Superior temporal gyrus (tissue), 1 donor: Measurements from ENCODE around the gene ICAM2.
"Not testable (repeated sequence)": the region's sequence is repeated elsewhere in the genome, so short reads cannot be mapped to it uniquely, and the experiment has no call there.

Experiments
- DNase-seq: peaks from one replicate; pipeline ENCODE4 v3.0.0-alpha.2; 2016; ENCODE audit errors: extremely low spot score

The ICAM2 gene

GRCh38 chr17:64009571-64010402, 10.6 kb downstream of the ICAM2 start:
- DNase-seq: no peak

- no peak for DNase-seq
These were observed 11.6 kb downstream of the ICAM2 start for GRCh38 chr17:64008830-64009229.

- DNase-seq: no peak
These were observed 12.1 kb downstream of the ICAM2 start for GRCh38 chr17:64008346-64008745.

GRCh38 chr17:64007838-64008282, 12.6 kb downstream of the ICAM2 start:
- DNase-seq: no peak

GRCh38 chr17:64007089-64007837, 13.2 kb downstream of the ICAM2 start:
- not testable (repeated sequence) for DNase-seq

- DNase-seq: no peak
These were observed 13.9 kb downstream of the ICAM2 start for GRCh38 chr17:64006361-64007088.

- no peak for DNase-seq
These were observed 14.7 kb downstream of the ICAM2 start for GRCh38 chr17:64005734-64006167.

- DNase-seq: no peak
These were observed 15.3 kb downstream of the ICAM2 start for GRCh38 chr17:64004903-64005733.

GRCh38 chr17:64004218-64004770, 16.1 kb downstream of the ICAM2 start:
- DNase-seq: no peak

- DNase-seq: no peak
These were observed 16.8 kb downstream of the ICAM2 start for GRCh38 chr17:64003526-64004121.

GRCh38 chr17:64002658-64003525, 17.5 kb downstream of the ICAM2 start:
- no peak for DNase-seq

- no peak for DNase-seq
These were observed 18.5 kb downstream of the ICAM2 start for GRCh38 chr17:64001763-64002529.

- DNase-seq: no peak
These were observed 19.3 kb downstream of the ICAM2 start for GRCh38 chr17:64001091-64001579.

- no peak for DNase-seq
These were observed 20.5 kb downstream of the ICAM2 start for GRCh38 chr17:63999680-64000531.

- DNase-seq: no peak
These were observed 21.4 kb downstream of the ICAM2 start for GRCh38 chr17:63998721-63999679.

GRCh38 chr17:63998050-63998720, 22.2 kb downstream of the ICAM2 start, which contains the start of gene PRR29:
TSS of gene PRR29 (plus strand) at chr17:63998351. CDS start at chr17:63998365, 14 bp downstream.
- DNase-seq: peak; percentile 21
